PC-3 (cell line): ENCODE data around the gene CASZ1. TPM values are rescaled to one million over a fixed set of nuclear protein-coding genes. Genes with fewer than 3 reads are reported as not detected.
A peak's percentile ranks its signal among the peaks of the same experiment; 100 is the strongest.

Source experiments
- ATAC-seq: fragments of 200-7000 bp; cut with Tn5 transposase; 2 replicates; pipeline ENCODE4 v1.9.1; 2020; ENCODE audit warnings: mild to moderate bottlenecking, moderate library complexity
- BruUV-seq: library from RNA; stranded (reverse); fragments of 400-500 nt; replicated peaks from 2 replicates; lab custom pipeline; 2021; lab: Mats Ljungman, UMichigan
- CTCF ChIA-PET: fragments of 300-600 bp; sonication (Branson Sonifier 250); formaldehyde crosslinking; loops from one replicate; lab custom pipeline; 2022; ENCODE audit warnings: antibody characterized with exemption; lab: Charles Lee
- POLR2A ChIA-PET: fragments of 300-600 bp; sonication (Branson Sonifier 250); formaldehyde crosslinking; loops from one replicate; lab custom pipeline; 2022; ENCODE audit warnings: antibody characterized with exemption; ENCODE audit not compliant: unreplicated experiment; lab: Charles Lee
- DNase-seq: peaks from one replicate; pipeline ENCODE4 v3.0.0-alpha.2; 2015
- H2AFZ ChIP-seq: fragments of 300-600 bp; sonication (generic); 2 replicates; pipeline ENCODE4 v1.6.0; 2016; ENCODE audit warnings: antibody characterized with exemption, low read length
- H3F3A ChIP-seq: fragments of 300-600 bp; sonication (generic); one replicate; pipeline ENCODE4 v1.6.0; 2017; ENCODE audit warnings: antibody characterized with exemption, low read length, control low read depth, mild to moderate bottlenecking; ENCODE audit not compliant: unreplicated experiment
- H3K27ac ChIP-seq: fragments of 300-600 bp; sonication (generic); 2 replicates; pipeline ENCODE4 v1.5.1; 2016; ENCODE audit warnings: mild to moderate bottlenecking, low read length
- H3K27me3 ChIP-seq: fragments of 300-600 bp; sonication (generic); 2 replicates; pipeline ENCODE4 v1.6.1; 2016; ENCODE audit warnings: low read length, mixed read lengths
- H3K36me3 ChIP-seq: fragments of 300-600 bp; sonication (generic); 2 replicates; pipeline ENCODE4 v1.6.1; 2016; ENCODE audit warnings: low read depth, mixed run types, low read length, mixed read lengths
- H3K4me1 ChIP-seq: fragments of 300-600 bp; sonication (generic); 2 replicates; pipeline ENCODE4 v1.5.1; 2016; ENCODE audit warnings: low read length; ENCODE audit not compliant: insufficient read depth
- H3K4me2 ChIP-seq: fragments of 300-600 bp; sonication (generic); 2 replicates; pipeline ENCODE4 v1.6.0; 2016; ENCODE audit warnings: low read length
- H3K4me3 ChIP-seq: fragments of 300-600 bp; sonication (generic); 2 replicates; pipeline ENCODE4 v1.5.1; 2016; ENCODE audit warnings: mild to moderate bottlenecking, low read length, mixed read lengths
- H3K79me2 ChIP-seq: fragments of 300-600 bp; sonication (generic); 2 replicates; pipeline ENCODE4 v1.6.1; 2017; ENCODE audit warnings: low read length, mixed read lengths
- H3K9ac ChIP-seq: fragments of 300-600 bp; sonication (generic); 2 replicates; pipeline ENCODE4 v1.6.0; 2016; ENCODE audit warnings: mild to moderate bottlenecking, low read length
- H3K9me2 ChIP-seq: fragments of 300-600 bp; sonication (generic); replicated peaks from 2 replicates; pipeline ENCODE4 v1.6.1; 2016; ENCODE audit warnings: mixed run types, low read length, mixed read lengths
- H3K9me3 ChIP-seq: fragments of 300-600 bp; sonication (generic); 2 replicates; pipeline ENCODE4 v1.6.1; 2016; ENCODE audit warnings: low read length, mixed read lengths
- H4K20me1 ChIP-seq: fragments of 300-600 bp; sonication (generic); 2 replicates; pipeline ENCODE4 v1.6.1; 2016; ENCODE audit warnings: low read length, mixed read lengths
- CTCF ChIP-seq: fragments of 300-600 bp; sonication (generic); conservative IDR thresholded peaks from 2 replicates; pipeline ENCODE4 v1.5.1; 2017; ENCODE audit warnings: antibody characterized with exemption, low read depth, mild to moderate bottlenecking, low read length
- EZH2 ChIP-seq: fragments of 300-600 bp; sonication (generic); IDR thresholded peaks from one replicate; pipeline ENCODE4 v1.6.1; 2017; ENCODE audit warnings: antibody characterized with exemption, mild to moderate bottlenecking, low read length; ENCODE audit not compliant: unreplicated experiment
- EZH2phosphoT487 ChIP-seq: fragments of 300-600 bp; sonication (generic); IDR thresholded peaks from 2 replicates; pipeline ENCODE4 v1.6.1; 2018; ENCODE audit warnings: mild to moderate bottlenecking, antibody characterized with exemption, low read length, borderline replicate concordance
- intact Hi-C: fragments of 100-400 bp; cut with micrococcal nuclease; formaldehyde crosslinking; loops from 2 replicates; pipeline ENCODE4 v1.9.0; 2023
- total RNA-seq: library from RNA; depleted of rRNA; stranded (reverse); fragments of >200 nt; gene quantifications from 2 replicates; pipeline ENCODE4 v1.2.3, GENCODE V29; 2014

Gene CASZ1
- total RNA-seq, 1 experiment from 2014 or later = 12.8 TPM

GRCh38 chr1:10795276-10796021 is 997 bp downstream of the CASZ1 start:
- BruUV-seq = no TSS peak
- H2AFZ ChIP-seq = peak overlapping the region; percentile 48; the same call in 1 of the 2 replicates
- H3K27me3 ChIP-seq = no peaks in the 10 kb centered on the region
- ATAC-seq (peak; percentile 18), DNase-seq (peak; percentile 11)
- H4K20me1 ChIP-seq = no peaks in the 10 kb centered on the region
- intact Hi-C loops = loop anchor here (1.0 to 2.0 kb wide), 3 partner anchors 71 to 116 kb away; no protein-coding TSS in a partner anchor
- H3K79me2 ChIP-seq = 0 out of 2 replicates have a peak, but pooled peaks cover 13% of the 10 kb centered on the region
- POLR2A ChIA-PET = no interaction called here
- no peaks in the 10 kb centered on the region for H3F3A ChIP-seq
- TF ChIP-seq EZH2phosphoT487 (no peak), EZH2 (no peak), CTCF (no peak)
- CTCF ChIA-PET = no interaction called here
- no peaks in the 10 kb centered on the region for H3K9me2 ChIP-seq
- H3K36me3 ChIP-seq = no peaks in the 10 kb centered on the region
- H3K27ac ChIP-seq = no peak overlapping the region
- H3K4me3 ChIP-seq = peak overlapping the region; percentile 89
- H3K4me1 ChIP-seq = peaks cover 14% of the 10 kb centered on the region
- no peaks in the 10 kb centered on the region for H3K9me3 ChIP-seq
- 0 out of 2 replicates have a peak overlapping the region, but pooled peaks have one; percentile 20 for H3K9ac ChIP-seq
- H3K4me2 ChIP-seq = peak overlapping the region; percentile 82

- H3K4me2 ChIP-seq = peak overlapping the region; percentile 82
- H4K20me1 ChIP-seq = no peaks in the 10 kb centered on the region
- H3K36me3 ChIP-seq = no peaks in the 10 kb centered on the region
- ATAC-seq (peak; percentile 14; the same call in 1 of the 2 replicates), DNase-seq (peak; percentile 34)
- ChIA-PET POLR2A (no interaction called here), CTCF (no interaction called here)
- 0 out of 2 replicates have a peak overlapping the region, but pooled peaks have one; percentile 20 for H3K9ac ChIP-seq
- 0 out of 2 replicates have a peak, but pooled peaks cover 13% of the 10 kb centered on the region for H3K79me2 ChIP-seq
- H3K4me1 ChIP-seq = peaks cover 14% of the 10 kb centered on the region
- H3F3A ChIP-seq = no peaks in the 10 kb centered on the region
- peak overlapping the region; percentile 89 for H3K4me3 ChIP-seq
- no peaks in the 10 kb centered on the region for H3K9me2 ChIP-seq
- BruUV-seq = no TSS peak
- no peak for TF ChIP-seq CTCF
- no peak for TF ChIP-seq EZH2phosphoT487
- peak overlapping the region; percentile 48 for H2AFZ ChIP-seq
- intact Hi-C loops = loop anchor here (5.0 kb wide), 3 partner anchors 102 to 282 kb away; no protein-coding TSS in a partner anchor
- no peaks in the 10 kb centered on the region for H3K27me3 ChIP-seq
- H3K27ac ChIP-seq = no peak overlapping the region
- H3K9me3 ChIP-seq = no peaks in the 10 kb centered on the region
Measured at GRCh38 chr1:10794724-10795275, 1.6 kb downstream of the CASZ1 start.
